NCI-H69 (cell line): ENCODE data around the gene RAPH1.

Experiments used
- DNase-seq: peaks from one replicate; lab custom pipeline; 2025; lab: John Stamatoyannopoulos, UW

The RAPH1 gene

GRCh38 chr2:203484266-203485112 is 50.6 kb downstream of the RAPH1 start:
- DNase-seq = no peak

GRCh38 chr2:203480623-203481022 is 54.5 kb downstream of the RAPH1 start:
- DNase-seq = no peak

GRCh38 chr2:203476881-203477280 is 58.2 kb downstream of the RAPH1 start:
- no peak for DNase-seq

- no peak for DNase-seq
Observed at GRCh38 chr2:203471323-203471722, 63.8 kb downstream of the RAPH1 start.

- DNase-seq = peak; percentile 2
Observed at GRCh38 chr2:203470371-203470770, 64.7 kb downstream of the RAPH1 start.

GRCh38 chr2:203469546-203469945 is 65.6 kb downstream of the RAPH1 start:
- no peak for DNase-seq

GRCh38 chr2:203463266-203463678 is 71.8 kb downstream of the RAPH1 start:
- no peak for DNase-seq

- no peak for DNase-seq
Observed at GRCh38 chr2:203462308-203462707, 72.8 kb downstream of the RAPH1 start.

- DNase-seq = no peak
Observed at GRCh38 chr2:203461746-203462145, 73.4 kb downstream of the RAPH1 start.

- peak; percentile 1 for DNase-seq
Observed at GRCh38 chr2:203455209-203455608, 79.9 kb downstream of the RAPH1 start.

GRCh38 chr2:203453858-203454451 is 81.1 kb downstream of the RAPH1 start:
- DNase-seq = peak; percentile 52

GRCh38 chr2:203451689-203452088 is 83.4 kb downstream of the RAPH1 start:
- DNase-seq = no peak

- DNase-seq = no peak
Observed at GRCh38 chr2:203451011-203451410, 84.1 kb downstream of the RAPH1 start.

GRCh38 chr2:203450561-203450960 is 84.5 kb downstream of the RAPH1 start:
- no peak for DNase-seq

- DNase-seq = no peak
Observed at GRCh38 chr2:203446780-203447179, 88.3 kb downstream of the RAPH1 start.

GRCh38 chr2:203446071-203446481 is 89.0 kb downstream of the RAPH1 start:
- DNase-seq = no peak

GRCh38 chr2:203444738-203445137 is 90.4 kb downstream of the RAPH1 start:
- no peak for DNase-seq

GRCh38 chr2:203442463-203442862 is 92.6 kb downstream of the RAPH1 start:
- DNase-seq = no peak

- DNase-seq = no peak
Observed at GRCh38 chr2:203441463-203441862, 93.6 kb downstream of the RAPH1 start.

- no peak for DNase-seq
Observed at GRCh38 chr2:203440671-203441070, 94.4 kb downstream of the RAPH1 start.

GRCh38 chr2:203438528-203438927 is 96.6 kb downstream of the RAPH1 start:
- no peak for DNase-seq

- no peak for DNase-seq
Observed at GRCh38 chr2:203437511-203437910, 97.6 kb downstream of the RAPH1 start.

- DNase-seq = no peak
Observed at GRCh38 chr2:203436496-203436895, 98.6 kb downstream of the RAPH1 start.

GRCh38 chr2:203432811-203433210 is 102.3 kb downstream of the RAPH1 start:
- DNase-seq = no peak
